NCI-H82 treated with DMSO at 0.1 percent for 48 hours (cell line): ENCODE measurements around the gene LRRTM3.

ENCODE experiments used
- DNase-seq: peaks from one replicate; lab custom pipeline; 2025; ENCODE audit not compliant: unreplicated experiment; lab: John Stamatoyannopoulos, UW

LRRTM3 gene

DNA sequence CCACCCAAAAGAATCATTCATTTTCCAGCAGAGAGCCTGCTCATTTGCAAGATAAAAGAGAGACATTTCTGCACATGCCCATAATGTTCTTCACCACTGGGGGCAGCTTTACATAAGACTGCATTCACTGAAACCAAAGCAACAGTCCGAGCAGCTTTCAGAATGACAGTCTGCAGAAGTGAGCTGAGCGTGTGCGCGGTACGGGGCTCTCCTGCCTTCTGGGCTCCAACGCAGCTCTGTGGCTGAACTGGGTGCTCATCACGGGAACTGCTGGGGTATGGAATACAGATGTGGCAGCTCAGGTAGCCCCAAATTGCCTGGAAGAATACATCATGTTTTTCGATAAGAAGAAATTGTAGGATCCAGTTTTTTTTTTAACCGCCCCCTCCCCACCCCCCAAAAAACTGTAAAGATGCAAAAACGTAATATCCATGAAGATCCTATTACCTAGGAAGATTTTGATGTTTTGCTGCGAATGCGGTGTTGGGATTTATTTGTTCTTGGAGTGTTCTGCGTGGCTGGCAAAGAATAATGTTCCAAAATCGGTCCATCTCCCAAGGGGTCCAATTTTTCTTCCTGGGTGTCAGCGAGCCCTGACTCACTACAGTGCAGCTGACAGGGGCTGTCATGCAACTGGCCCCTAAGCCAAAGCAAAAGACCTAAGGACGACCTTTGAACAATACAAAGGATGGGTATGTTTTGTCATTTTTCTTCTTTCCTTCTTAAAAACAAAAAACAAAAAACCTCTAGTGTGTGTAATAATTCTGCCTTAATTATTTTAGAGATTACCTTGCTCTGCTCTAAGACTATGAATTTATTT, at the start of gene LRRTM3:
LRRTM3 (plus strand) TSS at position 141 of the 820 bp plus-strand sequence.
- DNase-seq, result peak; percentile 61

GRCh38 chr10:66877361-66877760, 48.5 kb upstream of the LRRTM3 start:
- no peak for DNase-seq

DNA sequence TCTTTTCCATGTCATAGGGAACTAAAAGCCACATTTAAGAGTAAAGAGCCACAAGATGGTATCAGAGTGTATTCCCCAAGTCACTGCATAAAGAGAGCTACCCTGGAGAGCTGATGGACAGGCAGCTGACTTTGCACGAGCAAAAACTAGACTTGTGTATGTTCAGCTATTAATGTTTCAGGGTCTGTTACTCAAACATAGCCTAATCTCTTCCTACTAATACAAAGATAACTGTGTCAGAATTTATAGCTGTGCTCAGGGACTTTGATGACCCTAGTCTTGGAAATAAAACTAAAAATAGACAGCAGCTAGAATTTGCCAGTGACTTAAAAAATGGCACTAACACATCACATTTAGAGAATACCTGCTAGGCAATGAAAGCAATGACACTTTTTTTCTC, 45.5 kb upstream of the LRRTM3 start:
- DNase-seq, result no peak

DNA sequence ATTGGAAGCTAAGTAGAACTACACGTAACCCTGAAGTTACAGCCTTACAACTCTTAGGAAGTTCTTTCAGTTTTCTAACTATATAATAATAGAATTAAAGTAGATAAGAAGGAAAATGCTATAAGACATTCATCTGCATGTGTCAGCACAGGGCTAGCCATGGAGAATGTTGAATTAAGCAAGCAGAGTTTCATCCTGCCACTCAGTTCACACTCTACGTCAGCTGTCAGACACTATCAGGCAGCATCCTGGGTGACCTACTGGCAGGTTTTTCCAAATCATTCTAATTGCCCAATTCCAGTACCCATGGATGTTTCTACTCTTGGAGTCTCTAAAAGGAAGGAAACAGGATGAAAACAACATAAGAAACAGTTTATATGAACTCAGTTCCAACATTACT, 45.0 kb upstream of the LRRTM3 start:
- no peak for DNase-seq

DNA sequence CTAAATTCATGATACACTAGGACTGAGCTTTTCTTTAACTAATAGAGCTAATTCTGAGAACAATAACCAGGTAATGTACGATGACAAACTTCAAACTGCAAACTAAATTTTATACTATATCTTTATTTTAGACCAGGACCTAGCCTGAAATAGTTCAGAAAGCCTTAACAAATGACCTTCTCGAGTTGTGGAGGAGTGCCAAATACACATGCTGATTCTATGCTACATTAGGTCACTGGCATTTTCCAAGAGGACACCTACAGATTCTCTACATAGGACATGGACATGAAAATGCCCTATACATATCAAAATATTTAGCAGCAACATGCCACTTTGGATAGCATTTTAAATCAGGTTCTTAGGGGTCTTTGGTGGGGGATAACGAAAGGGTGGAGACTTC, 44.0 kb upstream of the LRRTM3 start:
- no peak for DNase-seq

DNA sequence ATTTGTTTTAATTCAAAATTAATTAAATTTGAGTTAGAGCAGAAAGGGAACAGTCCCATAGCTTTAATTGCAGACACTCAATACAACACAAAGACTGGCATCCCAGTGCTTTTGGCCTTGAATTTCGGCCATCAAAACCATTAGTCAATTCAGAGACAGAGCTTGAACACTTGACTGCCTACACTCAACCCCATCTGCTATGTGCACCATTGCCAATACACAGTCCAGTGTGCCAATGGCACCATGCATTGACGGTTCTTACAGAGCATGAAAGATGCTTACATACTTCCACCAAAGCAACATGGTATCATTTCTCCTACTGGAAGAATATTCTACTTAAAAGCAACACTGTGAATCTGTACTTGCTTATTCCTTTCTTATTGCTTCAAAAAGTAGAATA, 43.6 kb upstream of the LRRTM3 start:
- DNase-seq, result no peak

DNA sequence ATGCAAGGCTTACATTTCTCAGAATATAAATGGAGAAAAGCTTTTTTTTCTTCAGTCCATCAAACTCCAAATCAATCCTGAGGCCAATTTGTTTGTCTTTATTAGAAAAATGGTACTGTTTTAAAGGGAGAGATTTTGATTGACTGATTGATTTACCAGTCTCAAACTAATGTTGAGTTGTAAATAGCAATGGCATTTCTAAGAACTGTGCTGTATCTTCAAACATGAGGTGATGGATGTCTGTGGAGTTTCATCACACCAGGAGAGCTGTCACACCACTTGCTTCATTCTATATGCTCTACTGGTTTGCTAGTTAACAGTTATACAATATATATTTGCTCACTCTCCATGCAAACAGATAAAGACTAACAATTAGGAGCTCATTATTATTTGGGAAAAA, 39.0 kb upstream of the LRRTM3 start:
- no peak for DNase-seq

DNA sequence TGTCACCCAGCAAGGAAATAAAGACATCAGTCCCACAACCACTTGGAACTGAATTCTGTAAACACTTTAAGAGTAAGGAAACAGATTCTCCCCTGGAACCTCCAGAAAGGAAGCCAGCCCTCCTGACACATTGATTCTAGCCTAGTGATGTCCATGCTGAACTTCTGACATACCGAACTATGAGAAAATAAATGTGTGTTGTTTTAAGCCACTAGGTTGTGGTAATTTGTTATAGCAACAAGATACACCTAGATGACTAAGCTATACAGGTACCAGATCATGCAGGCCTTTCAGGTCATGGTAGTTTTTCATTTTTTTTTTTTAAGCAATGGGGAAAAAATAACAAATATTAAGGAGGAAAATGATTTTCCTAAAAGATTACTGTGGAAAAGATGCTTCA, 37.6 kb upstream of the LRRTM3 start:
- DNase-seq, result no peak

DNA sequence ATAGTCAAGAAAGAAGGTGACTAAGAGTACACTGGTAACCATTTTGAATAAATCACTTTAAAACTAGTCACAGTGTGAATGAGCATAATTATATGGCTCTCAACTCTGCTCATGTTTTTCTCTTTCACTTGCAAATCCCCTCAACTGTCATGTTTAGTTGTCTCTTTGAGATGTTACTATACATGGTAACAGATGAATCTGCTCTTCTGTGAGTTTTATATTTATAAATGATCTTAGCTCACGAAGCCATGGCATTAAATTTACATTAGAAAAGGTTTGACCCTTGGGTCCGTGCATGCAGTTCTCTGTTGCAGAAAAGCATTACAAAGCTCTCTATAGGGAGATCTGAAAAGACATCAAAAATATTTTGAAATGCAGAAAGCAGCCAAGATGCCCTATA, 33.0 kb upstream of the LRRTM3 start:
- DNase-seq, result no peak

DNA sequence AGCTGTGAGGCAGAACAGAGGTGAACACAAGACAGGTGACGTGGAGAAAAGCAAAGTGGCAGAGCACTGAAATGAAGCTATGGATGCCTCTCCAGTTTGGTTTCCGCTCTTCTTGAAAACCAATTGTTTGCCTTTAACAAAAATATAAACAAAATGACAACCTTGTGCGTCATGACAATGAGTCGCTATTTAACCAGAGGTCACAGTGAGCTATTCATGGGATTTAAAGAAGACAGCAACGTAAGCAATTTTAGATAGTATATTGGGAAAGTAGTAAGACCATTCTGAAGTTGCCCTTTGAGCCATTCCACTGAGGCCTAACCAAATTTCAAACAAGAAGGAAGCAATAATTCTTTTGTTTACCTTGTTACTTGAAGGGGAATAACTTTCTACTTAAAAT, 15.2 kb upstream of the LRRTM3 start:
- DNase-seq, result no peak

- no peak for DNase-seq
These were observed 9.8 kb upstream of the LRRTM3 start for GRCh38 chr10:66916030-66916429.

GRCh38 chr10:66917104-66917503, 8.7 kb upstream of the LRRTM3 start:
- no peak for DNase-seq

GRCh38 chr10:66919248-66919647, 6.6 kb upstream of the LRRTM3 start:
- DNase-seq, result no peak

GRCh38 chr10:66924674-66925345, 1.0 kb upstream of the LRRTM3 start:
- no peak for DNase-seq

DNA sequence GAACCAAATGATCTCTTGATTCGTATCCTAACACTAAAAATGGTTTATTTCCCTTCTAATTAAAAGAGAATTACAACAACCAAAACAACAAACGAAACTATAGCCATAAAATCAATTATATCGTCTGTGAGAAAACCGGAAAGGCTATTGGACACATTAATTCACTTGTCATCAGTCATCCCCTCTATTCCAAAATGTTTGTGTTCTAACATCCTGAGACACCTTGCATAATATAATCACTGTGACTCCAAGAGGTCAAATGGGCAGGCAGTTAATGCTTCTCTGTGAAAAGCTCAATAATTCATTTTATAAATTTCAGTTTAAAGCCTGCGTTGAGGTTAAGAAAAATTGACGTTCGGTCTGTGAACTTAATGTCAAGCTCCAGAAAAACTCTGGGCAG, 463 bp upstream of the LRRTM3 start:
- DNase-seq, result no peak

GRCh38 chr10:66926841-66927240, 1.0 kb downstream of the LRRTM3 start:
- DNase-seq, result no peak

- DNase-seq, result no peak
These were observed 1.6 kb downstream of the LRRTM3 start for GRCh38 chr10:66927251-66927935.

DNA sequence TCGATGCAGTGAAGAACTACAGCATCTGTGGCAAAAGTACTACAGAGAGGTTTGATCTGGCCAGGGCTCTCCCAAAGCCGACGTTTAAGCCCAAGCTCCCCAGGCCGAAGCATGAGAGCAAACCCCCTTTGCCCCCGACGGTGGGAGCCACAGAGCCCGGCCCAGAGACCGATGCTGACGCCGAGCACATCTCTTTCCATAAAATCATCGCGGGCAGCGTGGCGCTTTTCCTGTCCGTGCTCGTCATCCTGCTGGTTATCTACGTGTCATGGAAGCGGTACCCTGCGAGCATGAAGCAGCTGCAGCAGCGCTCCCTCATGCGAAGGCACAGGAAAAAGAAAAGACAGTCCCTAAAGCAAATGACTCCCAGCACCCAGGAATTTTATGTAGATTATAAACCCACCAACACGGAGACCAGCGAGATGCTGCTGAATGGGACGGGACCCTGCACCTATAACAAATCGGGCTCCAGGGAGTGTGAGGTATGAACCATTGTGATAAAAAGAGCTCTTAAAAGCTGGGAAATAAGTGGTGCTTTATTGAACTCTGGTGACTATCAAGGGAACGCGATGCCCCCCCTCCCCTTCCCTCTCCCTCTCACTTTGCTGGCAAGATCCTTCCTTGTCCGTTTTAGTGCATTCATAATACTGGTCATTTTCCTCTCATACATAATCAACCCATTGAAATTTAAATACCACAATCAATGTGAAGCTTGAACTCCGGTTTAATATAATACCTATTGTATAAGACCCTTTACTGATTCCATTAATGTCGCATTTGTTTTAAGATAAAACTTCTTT, 2.3 kb downstream of the LRRTM3 start:
- DNase-seq, result no peak

GRCh38 chr10:66928776-66929175, 2.9 kb downstream of the LRRTM3 start:
- DNase-seq, result no peak

- no peak for DNase-seq
These were observed 3.5 kb downstream of the LRRTM3 start for GRCh38 chr10:66929375-66929774.

GRCh38 chr10:66931340-66931948, 5.6 kb downstream of the LRRTM3 start:
- peak; percentile 54 for DNase-seq
